K562 treated with DMSO at 1 percent for 4 hours (cell line): Measurements from ENCODE around the gene OR5B2. TPM values are rescaled to one million over a fixed set of nuclear protein-coding genes. Genes with fewer than 3 reads are reported as not detected.

Source experiments
- total RNA-seq: library from RNA; unstranded; fragments of 300-600 nt; gene quantifications from 2 replicates; pipeline ENCODE4 v1.2.3, GENCODE V29; 2022; ENCODE audit not compliant: insufficient read depth

Gene OR5B2
- not detected in 2 replicates for total RNA-seq

GRCh38 chr11:58428021-58428420, at the start of gene OR5B2:
Gene OR5B2 (minus strand): TSS chr11:58428121. CDS start chr11:58423261, 4,860 bp downstream.

GRCh38 chr11:58442136-58442535, 14.2 kb upstream of the OR5B2 start, which contains the start of gene OR5B12:
Gene OR5B12 (minus strand): TSS chr11:58442236. CDS start chr11:58440151, 2,085 bp downstream.

GRCh38 chr11:58406774-58407173, 21.1 kb downstream of the OR5B2 start, which contains the start of gene OR5B3:
Gene OR5B3 (minus strand): TSS chr11:58406874. CDS start chr11:58403409, 3,465 bp downstream.

Other genes starting within 250 kb of the OR5B2 start
- gene OR9Q2, start 239.1 kb downstream of the OR5B2 start, total RNA-seq = not detected in 2 replicates
- not detected in 2 replicates for gene OR1S2, start 224.0 kb downstream of the OR5B2 start, total RNA-seq
- gene OR1S1, start 215.4 kb downstream of the OR5B2 start, total RNA-seq = not detected in 2 replicates
- gene OR10Q1, start 199.2 kb downstream of the OR5B2 start, total RNA-seq = not detected in 2 replicates
- gene OR10W1, start 159.9 kb downstream of the OR5B2 start, total RNA-seq = not detected in 2 replicates
- not detected in 2 replicates for gene OR5B17, start 69.1 kb downstream of the OR5B2 start, total RNA-seq
- not detected in 2 replicates for gene OR5B3, start 21.2 kb downstream of the OR5B2 start, total RNA-seq
- not detected in 2 replicates for gene OR5B12, start 14.1 kb upstream of the OR5B2 start, total RNA-seq
- not detected in 2 replicates for gene OR5B21, start 80.0 kb upstream of the OR5B2 start, total RNA-seq
- 2.3 and 3.9 TPM in 2 replicates for gene LPXN, start 147.7 kb upstream of the OR5B2 start, total RNA-seq
- gene ZFP91, start 150.9 kb upstream of the OR5B2 start, total RNA-seq = 21.1 and 25.1 TPM in 2 replicates
- gene CNTF, start 194.5 kb upstream of the OR5B2 start, total RNA-seq = 2.6 and 3.7 TPM in 2 replicates